ENCODE results near the gene FRRS1L.

Gene FRRS1L

DNA sequence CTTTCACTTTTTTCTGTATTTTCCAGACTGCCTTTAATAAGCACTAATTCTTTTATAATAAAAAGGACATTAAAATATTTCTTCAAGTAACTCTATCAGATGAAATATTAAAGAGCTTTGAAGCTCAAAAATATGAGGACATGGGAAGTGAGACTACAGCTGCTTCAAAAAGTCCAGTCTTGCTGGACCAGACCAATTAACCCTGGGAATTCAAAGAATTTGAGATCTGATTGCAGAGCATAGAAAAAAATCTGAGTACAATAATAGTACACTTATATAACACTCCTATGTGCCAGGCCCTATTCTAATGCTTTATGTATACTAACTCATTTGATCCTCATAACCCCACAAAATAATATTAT lies 57.1 kb downstream of the FRRS1L start:
- H3K4me3 ChIP-seq (ENCODE audit: low read depth, low read length) = no peak overlapping the region
- TF ChIP-seq, protein P1, sequence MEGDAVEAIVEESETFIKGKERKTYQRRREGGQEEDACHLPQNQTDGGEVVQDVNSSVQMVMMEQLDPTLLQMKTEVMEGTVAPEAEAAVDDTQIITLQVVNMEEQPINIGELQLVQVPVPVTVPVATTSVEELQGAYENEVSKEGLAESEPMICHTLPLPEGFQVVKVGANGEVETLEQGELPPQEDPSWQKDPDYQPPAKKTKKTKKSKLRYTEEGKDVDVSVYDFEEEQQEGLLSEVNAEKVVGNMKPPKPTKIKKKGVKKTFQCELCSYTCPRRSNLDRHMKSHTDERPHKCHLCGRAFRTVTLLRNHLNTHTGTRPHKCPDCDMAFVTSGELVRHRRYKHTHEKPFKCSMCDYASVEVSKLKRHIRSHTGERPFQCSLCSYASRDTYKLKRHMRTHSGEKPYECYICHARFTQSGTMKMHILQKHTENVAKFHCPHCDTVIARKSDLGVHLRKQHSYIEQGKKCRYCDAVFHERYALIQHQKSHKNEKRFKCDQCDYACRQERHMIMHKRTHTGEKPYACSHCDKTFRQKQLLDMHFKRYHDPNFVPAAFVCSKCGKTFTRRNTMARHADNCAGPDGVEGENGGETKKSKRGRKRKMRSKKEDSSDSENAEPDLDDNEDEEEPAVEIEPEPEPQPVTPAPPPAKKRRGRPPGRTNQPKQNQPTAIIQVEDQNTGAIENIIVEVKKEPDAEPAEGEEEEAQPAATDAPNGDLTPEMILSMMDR (IDR thresholded peaks at IDR 0.05; ENCODE audit: low read depth, low read length, missing control alignments) = no peak
- DNase-seq (ENCODE audit: low read depth) = no peak

DNA sequence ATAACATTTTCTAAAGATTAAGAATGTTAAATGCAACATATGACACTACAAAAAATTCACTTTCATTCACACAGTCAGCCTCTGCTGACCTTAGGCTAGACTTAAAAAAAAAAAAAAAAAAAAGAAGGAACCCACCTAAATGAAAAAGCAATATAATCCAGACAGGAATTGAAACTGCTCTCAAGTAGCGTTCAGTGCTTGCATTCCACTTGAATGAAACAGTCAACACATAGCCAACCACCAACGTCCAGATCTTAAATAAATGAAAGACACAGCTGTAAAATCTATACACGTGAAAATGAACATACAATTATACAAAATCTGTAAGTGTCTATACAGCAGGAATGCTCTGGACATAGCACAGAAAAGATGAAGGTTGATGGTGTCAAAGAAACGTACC lies 58.7 kb downstream of the FRRS1L start:
- TF ChIP-seq, protein P1 (IDR thresholded peaks at IDR 0.05; ENCODE audit: low read depth, low read length, missing control alignments) = no peak
- no peak overlapping the region for H3K4me3 ChIP-seq (ENCODE audit: low read depth, low read length)
- no peak for DNase-seq (ENCODE audit: low read depth)

DNA sequence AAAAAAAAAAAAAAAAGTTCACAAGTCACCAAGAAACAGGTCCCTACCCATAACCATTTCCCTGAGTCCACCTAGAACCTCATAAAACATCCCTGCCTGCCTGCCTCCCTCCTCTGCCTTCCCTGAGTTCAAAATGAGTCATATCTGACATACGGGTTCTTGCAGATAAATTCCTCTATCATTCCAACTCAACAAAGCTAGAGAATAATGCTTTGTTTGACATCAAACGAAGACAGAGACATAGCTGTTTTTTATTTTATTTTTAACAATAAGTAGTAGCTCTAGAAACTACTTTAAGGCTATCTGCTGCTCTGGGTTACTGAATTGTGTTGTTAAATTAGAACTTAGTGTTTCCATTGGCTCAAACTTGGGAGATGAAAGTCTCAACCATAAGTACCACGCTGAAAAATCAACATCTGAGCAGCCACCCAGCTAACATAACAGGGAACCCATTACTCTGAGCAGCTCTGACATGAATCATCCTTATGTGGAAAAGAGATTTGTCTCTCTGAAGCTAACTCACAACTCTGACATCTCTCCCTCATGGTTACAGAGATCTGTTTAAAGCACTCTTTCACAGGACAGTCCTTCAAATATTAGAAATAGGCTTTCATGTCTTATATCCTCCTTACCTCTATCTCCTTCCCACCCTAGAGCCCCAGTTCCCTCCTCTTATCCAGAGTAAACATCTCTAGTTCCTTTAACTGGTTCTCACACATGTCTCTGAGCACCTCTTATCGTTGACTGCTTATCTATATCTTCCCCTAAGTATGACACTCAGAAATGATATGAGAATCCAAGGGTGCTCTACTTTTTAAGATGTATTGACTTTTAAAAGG lies 59.4 kb downstream of the FRRS1L start:
- no peak overlapping the region for H3K4me3 ChIP-seq (ENCODE audit: low read depth, low read length)
- DNase-seq (ENCODE audit: low read depth) = no peak

DNA sequence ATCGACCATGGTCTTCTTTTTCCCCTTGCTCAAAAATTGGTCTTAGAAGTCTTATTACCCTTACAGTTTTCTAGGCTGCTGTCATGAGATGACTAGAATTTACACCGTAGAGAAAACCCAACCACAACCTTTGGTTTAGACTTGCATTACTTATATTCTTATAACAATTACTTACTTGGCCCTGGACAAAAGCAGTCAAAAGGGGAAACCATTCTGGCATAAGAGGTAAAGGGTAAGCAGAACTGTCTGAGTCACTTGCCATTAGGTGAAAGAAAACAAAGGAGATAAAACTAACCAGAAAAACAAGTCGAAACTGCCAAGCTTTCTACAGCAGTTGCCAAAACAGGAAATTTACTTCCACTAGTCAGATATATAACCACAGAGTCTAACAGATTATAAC lies 65.2 kb downstream of the FRRS1L start:
- TF ChIP-seq, protein P1 (IDR thresholded peaks at IDR 0.05; ENCODE audit: low read depth, low read length, missing control alignments) = no peak
- DNase-seq (ENCODE audit: low read depth) = no peak
- H3K4me3 ChIP-seq (ENCODE audit: low read depth, low read length) = no peak overlapping the region

More for the DNA sequence above, 59.4 kb downstream of the FRRS1L start:
- TF ChIP-seq, protein P1 (IDR thresholded peaks at IDR 0.05; ENCODE audit: low read depth, low read length, missing control alignments) = no peak

DNA sequence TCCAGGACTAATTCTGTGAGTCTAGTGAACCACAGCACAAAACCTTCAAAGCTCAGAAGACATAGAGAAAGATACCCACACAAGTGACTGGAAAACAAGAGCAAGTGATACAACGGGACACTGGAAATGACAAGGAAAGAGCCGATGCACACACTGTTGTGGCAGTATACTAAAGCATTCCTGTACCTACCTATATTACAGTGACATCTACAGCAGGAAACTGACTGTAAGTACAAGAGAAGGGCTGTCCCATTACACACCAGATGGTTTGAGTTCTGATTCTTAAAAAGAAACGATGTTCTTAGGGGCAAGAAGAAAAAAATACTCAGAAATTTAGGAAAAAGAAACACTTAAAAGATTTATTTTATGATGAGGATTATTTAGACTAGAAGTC lies 65.8 kb downstream of the FRRS1L start:
- no peak overlapping the region for H3K4me3 ChIP-seq (ENCODE audit: low read depth, low read length)
- TF ChIP-seq, protein P1 (IDR thresholded peaks at IDR 0.05; ENCODE audit: low read depth, low read length, missing control alignments) = no peak
- no peak for DNase-seq (ENCODE audit: low read depth)

DNA sequence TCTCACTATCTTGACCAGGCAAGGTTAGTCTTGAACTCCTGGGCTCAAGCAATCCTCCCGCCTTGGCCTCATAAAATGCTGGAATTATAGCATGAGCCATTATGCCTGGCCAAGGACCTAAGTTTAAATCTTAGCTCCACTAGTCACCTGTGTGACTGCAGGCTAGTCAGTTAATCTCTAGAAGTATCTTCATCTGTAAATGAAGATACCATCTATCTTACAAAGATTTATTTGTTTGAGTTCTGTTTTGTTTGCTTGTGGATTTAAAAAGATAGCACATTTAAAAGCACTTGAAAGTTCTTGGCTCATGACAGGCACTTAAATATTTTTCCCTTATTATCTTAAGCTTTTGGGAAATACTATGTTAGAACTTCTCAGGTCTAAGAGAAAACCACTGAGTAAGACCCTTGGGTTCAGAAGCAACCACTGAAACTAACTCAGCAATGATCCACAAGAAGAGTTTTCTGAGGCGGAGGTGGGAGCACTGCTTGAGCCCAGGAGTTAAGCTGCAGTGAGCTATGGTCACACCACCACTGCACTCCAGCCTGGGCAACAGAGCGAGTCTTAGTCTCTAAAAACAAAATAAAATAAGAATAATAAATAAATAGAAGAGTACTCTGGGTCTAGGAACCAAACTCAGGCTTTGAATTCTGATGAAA lies 66.4 kb downstream of the FRRS1L start:
- no peak for DNase-seq (ENCODE audit: low read depth)
- TF ChIP-seq, protein P1 (IDR thresholded peaks at IDR 0.05; ENCODE audit: low read depth, low read length, missing control alignments) = no peak
- H3K4me3 ChIP-seq (ENCODE audit: low read depth, low read length) = no peak overlapping the region
